NCI-H2196 treated with DMSO at 0.1 percent for 48 hours (cell line): ENCODE results near the gene ZBTB7B.

Source experiments
- DNase-seq: peaks from one replicate; lab custom pipeline; 2025; ENCODE audit not compliant: unreplicated experiment; lab: John Stamatoyannopoulos, UW

The ZBTB7B gene

DNA sequence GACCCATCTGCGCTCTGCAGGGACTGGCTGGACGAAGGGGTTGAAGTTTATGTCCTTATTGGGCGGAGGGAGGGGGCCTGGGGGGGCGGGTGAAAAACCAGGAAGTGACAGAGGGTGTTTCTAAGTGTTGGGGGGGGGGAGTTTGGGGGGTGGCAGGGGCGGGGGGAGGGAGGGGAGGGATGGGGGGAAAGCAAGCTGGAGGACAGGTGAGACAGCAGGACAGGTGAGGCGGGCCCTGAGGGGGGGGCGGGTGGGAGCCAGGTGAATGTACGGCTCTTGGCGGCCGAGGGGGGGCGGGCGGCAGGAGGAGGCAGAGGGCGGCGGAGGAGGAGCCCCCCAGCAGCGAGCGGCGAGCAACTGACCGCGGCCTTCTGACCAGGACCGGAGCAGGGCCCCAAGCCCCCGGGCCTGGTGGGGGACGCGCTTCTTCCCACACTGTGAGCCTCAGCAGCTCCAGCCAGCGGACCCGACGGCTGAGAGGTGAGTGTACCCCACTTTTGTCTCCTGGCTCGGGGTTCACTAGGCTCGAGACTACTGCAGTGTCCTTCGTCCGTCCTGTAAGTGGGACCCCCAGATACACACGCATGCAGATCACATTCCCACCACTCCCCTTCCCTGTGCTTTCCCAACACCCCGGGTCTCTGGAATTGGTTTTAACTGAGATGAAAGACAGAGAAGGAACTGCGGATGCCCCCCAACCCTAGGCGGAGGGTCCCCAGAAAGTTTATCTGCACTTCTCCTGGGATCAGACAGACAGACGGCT lies at the start of gene ZBTB7B:
Gene ZBTB7B (plus strand): TSS at position 339 of the 763 bp plus-strand sequence. CDS start 11,859 bp downstream, outside the sequence.
- no peak for DNase-seq

DNA sequence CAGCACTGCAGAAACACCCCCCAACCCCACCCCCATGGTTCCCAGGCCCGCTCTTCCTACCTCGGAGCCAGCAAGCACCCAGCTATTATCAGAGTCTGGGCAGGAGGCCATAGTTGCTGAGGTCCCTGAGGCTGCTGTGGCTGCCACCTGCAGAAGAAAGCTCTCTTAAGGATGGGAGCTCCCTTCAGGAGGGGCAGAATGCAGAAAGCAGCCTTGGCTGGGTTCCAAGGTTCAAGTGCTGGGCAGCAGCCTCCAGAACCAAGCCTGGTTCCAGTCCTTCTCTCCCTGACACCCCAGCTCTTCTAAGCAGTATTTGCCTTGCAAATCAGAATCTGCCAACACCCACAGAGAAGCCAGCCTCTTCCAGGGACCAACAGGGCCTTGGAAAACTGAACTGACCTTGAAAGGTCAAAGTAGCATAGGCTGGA lies 49.0 kb upstream of the ZBTB7B start:
- no peak for DNase-seq

DNA sequence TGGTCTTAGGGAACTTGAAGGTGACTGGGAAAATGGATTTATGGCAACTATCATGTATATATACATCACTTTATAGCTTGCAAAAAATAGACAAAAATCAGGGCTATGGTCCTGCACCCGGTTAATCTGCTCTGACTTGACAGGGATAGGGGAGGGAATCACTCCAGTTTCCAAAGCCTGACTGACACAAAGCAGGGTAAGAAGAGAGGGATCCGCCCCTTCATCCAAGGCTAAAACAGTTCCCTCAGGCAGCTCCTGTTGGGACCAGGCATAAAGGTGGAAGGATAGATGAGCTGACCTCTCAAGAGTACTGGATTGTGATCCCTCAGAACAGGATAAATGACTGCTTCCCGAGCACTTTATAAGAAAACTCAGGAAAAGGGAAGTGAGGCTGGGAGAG lies 48.1 kb upstream of the ZBTB7B start:
- no peak for DNase-seq

DNA sequence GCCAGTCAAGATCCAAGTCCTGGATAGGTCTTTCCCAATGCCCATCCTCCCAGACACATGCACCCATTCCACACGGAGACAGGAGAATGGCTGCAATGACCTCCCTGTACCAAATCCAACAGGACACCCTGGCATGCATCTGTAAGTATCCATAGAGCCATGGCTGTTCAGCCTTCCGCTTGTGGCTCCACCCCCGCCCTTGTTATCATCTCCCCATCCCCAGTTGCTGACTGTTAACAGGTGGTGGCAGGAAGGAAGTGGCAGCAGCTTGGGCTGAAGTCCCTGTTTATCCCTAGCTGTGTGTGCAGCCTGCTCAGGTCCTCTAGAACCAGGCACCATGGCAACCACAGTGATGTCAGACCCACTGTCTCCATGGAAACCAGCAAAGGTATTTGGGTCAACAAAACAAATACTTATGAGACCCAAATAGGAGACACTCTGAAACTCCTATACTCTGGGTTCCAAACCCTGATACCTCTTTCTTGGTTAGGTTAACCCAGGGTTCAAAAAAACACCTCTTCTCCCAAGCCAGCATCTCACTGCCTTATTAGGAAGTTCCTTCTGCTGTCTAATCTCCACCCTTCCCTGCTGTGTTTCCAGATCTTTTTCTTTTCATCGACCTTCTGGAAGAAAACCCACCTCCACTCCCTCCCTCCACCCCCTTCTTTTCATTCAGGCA lies 47.4 kb upstream of the ZBTB7B start:
- DNase-seq: peak; percentile 90

DNA sequence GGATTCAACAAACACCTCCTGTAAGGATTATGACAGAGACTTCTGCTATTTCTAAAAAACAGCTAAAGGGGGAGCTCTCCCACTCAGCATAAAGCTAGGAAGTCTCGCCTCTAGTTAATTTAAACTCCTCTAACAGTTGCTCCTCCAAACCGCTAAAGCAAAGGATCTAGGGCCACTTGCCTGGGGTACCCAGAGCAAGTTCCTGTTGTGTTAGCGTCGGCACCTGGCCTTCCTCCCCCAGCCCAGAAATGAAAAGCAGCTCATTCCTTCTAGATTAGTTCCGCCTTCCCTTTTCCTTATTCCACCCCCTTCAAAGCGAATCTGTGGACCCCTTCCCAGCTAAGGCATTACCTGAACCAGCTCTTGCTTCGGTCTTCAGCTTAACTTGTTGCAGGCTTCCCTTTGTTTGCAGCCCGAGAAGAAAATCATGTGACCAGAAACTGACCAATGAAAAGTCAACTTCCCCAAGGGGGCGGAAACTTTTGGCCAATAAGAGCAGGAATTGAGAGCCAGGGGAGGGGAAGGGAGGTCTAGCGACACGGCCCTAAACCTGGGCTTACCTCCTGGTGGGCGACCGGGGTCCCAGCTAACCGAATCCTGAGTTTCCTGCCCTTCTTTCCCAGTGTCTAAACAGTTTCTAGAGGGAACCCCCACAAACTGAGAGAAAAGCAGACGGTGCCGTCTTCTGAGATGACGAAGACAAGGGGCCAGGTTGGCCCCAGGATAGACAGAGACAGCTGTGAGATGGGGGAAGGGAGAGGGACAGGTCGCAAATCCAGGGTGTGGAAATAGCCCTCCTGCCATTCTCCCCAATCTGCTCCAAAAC lies 46.7 kb upstream of the ZBTB7B start, which contains the start of gene PBXIP1:
Gene PBXIP1 (minus strand): TSS at position 382 of the 826 bp plus-strand sequence. CDS start 2,378 bp downstream, outside the sequence.
- DNase-seq: peak; percentile 74

DNA sequence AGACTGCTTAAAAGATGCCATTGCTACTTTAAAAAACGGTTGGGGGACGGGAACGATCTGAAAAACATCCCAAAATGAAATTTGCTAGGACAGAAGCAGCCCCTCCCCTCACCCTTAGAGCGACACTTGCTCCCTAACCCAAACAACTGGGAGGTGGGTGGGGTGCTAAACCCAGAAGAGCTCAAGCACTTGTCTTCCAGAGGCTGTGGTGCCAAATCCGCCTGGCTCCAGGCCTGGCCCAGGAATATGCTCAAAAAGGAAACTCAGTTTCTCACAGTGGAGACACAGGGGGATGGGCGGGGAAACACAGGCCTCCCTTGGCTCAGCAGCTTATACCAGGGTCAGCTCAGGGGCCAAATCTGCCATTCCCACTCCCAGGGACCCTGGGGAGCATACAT lies 46.1 kb upstream of the ZBTB7B start:
- no peak for DNase-seq

DNA sequence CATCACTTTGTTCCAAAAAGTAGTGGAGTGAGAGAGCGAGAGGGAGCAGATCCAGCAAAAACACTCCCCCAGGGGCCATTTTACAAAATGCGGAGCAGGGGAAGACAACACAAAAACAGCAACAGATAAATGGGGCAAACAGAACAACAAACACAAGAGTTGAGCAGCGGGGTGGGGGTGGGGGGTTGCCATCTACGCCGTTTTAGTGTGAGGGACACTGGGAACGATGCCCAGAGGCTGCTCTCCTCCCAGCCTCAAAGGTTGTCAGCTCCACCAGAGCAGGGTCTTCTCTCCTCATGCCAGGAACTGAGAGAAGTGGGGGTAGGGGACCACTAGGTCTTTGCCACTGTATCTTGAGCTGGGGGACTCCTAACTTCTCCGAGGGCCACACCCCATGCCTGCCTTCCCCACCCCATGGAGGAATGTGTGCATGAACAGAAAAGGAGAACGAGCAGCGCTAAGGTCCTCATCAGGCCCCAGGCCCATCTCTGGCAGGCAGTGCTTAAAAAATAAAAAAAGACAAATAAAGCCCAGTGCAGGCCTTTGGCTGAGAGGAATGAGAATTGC lies 45.4 kb upstream of the ZBTB7B start:
- DNase-seq: no peak

DNA sequence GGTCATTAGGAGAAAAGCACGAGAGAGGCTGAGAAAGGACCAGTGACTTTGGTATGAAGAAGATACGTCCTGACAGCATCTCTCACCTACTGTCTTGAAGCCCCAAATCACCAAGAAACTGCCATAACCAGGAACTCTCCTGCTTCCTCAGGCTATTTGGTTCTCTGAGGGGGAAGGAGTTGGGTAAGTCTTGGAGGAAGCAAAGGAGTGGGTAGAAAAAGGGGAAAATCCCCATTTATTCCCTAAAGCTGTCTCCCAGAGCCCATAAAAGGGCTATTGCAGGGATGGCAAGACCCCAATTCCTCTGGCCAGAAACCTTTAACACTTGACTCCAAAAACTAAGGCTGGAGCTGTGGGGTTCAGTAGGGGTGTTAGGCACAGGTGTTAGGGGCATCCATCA lies 44.6 kb upstream of the ZBTB7B start:
- DNase-seq: no peak

DNA sequence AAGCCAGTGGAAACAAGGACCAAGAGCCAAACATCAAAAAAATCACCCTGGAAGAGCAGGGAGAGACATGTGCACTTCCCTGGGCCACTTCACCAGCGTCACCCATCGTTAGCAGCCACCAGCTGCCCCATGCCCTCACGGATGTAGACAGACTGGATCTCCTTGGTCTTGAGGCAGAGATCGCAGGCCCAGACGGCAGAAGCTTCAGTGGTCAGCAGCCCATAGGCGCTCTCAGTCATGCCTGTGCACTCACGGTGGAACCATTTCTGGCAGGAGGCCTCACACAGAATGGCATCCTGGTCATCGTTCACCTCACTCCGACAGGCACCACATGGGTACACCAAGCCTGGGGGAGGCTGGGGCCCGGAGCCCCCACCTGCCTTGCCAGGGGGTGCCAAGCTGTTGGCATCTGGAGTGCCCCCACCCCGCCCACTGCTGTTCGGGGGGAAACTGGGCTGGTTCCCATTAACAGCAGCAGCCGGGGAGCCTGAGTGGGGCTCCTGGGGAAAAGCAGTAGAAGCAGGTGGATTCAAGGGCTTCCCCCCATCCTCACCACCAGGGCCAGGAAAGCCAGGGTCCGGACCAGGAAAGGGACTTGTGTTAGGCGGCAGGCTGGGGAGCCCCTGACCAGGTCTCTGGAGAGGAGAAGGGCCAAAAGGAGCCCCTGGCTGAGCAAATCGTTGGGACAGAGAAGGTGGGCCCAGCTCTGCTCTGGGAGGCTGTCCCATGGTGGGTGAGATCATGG lies 43.7 kb upstream of the ZBTB7B start:
- DNase-seq: no peak

DNA sequence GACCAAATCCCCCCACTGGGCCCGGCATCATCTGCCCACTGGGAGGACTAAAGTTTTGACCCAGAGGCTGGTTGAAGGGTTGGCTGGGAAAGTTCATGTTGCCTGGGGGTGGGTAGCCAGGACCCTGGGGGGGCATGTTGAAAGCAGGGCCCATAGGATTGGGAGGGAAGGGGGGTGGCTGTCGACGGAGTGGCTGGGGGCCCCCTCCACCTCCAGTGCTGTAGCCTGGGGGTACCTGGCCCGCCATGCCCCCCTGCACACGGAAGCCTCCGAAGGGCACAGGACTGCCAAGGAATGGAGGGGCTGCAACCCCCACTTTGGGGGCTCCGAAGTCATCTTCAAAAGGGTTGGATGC lies 43.2 kb upstream of the ZBTB7B start:
- DNase-seq: no peak

DNA sequence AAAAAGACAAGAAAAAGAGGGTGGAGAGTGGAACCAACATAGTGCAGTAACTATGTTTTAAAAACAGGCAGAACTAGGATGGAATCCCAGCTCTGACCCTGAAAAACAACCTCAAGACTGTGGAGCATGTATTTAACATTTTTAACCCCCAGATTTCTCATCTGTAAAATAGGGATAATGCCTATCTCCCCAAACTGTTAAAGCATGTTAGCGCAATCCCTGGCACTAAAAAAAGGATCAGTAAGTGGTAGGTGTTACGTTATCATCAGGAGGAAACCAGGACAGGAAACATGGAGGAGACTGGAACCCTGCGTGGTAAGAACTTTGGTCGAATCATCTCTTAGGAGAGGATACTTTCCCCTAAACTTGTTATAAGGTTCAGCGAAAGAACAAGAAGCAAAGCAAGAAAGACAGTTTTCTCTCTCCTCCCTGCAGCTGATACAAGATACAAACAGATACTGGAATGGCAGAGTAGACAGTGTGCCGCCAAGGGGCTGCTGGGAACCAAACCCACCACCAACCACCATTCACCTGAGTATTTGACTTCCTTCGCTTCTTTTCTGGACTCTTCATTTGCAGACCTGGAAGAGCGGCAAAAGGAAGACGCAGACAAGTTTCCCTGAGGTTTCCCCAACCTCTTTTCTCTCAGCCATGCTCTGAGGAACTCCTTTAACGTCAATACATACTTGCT lies 42.0 kb upstream of the ZBTB7B start:
- no peak for DNase-seq

DNA sequence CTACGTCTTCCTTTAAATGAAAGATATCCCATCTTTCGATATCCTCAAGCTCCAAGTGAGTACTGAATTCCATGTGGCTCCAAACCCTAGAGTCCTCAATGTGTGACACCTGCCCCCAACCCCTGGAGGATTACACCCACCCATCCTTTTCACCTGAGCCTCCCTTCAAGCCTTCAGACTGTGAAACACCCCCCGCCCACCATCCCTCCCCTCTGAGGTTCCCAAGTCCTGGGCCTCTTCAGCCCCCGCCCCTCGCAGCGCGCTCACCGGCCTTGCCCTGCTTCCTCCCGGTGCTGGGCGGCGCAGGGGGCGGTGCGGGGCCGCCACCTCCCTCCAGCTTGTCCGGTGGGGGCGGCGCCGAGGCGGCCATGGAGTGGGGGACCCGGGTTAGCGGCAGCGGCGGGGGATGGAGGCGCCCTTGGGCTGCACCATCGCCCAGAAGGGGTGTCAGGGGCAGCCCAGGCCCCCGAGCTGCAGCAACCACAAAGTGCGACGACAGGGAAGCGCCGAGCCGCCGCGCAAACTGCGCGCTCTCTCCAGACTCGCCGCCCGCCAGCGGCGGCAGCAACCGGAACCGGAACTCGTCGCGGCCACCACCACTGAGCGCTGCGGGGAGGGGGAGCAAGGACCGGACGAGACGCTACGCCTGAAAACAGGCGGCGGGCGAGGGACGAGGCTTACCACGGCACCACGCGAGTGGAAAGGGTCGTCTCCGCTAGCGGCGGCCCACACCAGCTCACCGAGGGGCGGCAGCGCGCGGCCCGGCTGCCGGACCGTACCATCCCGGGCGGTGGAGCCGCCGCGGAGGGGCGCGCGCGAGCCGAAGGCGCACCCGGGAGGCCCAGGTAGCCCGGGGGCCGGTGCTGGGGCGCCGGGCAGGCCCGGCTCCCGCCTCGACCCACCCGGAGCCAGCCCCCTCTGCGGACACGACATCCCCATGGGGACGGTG lies 41.1 kb upstream of the ZBTB7B start, which contains the start of gene PYGO2:
Gene PYGO2 (minus strand): TSS at position 576 of the 949 bp plus-strand sequence. CDS start 206 bp downstream, at position 370.
- DNase-seq: peak; percentile 64

DNA sequence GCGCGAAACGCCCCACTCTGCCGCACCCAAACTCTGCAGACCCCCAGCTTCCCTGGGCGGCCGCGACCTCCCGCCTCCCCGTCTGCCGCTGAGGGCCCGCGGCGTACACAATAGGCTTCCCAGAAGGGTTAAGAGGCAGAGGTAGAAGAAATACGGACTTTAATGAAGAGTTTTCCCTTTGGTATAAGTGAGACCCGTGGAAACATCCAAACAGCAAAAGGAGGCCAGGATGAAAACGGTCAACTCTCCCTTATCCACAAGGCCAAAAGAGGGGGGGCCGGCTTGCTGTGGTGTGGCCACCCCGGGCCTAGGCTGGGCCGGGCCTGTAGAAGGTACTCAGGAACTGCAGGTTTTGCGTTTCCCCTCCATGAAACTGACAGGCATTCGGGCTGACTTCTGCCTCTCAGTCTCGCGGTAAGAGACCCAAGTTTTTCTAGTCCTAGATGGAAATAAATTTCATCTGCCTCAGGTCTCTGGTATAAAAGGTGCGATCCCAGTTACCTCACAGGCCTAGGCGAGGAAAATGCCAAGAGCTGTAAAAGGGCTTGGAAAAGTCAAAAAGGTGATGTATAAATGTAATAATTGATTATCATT lies 40.3 kb upstream of the ZBTB7B start:
- DNase-seq: no peak

DNA sequence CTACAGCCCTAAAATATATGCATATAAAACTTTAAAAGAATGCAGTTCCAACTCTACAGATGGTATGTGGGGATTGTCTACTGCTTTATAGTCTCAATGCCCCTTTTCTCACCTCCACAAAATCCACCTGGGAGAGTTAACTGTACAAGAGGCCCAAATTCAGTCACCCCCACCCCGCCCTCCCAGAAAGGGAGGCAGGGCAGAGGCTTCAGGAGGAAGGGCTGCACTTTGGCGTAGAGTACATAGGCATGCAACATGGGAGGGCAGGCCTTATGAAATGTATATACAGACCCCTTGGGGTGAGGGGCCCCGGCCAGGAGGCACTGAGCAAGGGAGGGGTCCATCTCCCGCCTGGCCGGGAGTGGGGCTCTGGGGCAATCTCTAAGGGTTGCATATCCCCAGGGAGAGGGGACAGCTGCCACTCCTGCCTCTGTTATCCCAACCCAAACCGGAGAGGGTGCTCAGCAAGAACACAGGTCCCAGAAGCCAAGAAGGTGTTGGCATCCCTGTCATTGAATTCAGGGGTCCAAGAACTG lies 39.7 kb upstream of the ZBTB7B start:
- DNase-seq: no peak

DNA sequence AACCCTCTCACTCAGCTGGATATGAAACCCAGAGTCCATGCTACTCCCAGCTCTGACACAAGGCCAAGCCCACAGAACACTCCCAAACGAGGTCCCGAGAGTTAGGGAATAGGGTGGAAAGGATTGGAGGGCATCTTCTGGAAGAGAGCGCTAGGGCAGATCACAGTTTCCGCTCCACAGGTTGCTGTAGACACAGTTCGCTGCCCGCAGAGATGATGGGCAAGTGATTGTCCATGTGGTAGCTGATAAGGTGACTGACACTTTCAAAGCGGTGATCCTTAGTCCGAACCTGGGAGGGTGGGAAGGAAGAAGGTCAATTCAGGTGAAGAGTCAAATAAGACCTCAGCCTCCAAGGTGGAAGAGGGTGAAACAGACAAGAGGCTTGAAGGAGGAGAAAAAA lies 39.0 kb upstream of the ZBTB7B start:
- DNase-seq: no peak

DNA sequence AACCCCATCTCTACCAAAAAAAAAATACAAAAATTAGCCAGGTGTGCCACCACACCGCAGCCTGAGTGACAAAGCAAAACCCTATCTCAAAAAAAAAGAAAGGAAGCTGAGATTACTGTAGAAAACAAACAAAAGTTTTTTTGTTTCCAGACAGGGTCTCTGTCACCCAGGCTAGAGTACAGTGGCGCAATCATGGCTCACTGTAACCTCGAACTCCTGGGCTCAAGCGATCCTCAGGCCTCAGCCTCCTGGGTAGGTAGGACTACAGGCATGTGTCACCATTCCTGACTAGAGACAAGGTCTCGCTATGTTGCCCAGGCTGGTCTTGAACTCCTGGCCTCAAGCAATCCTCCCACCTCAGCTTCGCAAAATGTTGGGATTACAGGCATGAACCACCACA lies 38.2 kb upstream of the ZBTB7B start:
- no peak for DNase-seq

DNA sequence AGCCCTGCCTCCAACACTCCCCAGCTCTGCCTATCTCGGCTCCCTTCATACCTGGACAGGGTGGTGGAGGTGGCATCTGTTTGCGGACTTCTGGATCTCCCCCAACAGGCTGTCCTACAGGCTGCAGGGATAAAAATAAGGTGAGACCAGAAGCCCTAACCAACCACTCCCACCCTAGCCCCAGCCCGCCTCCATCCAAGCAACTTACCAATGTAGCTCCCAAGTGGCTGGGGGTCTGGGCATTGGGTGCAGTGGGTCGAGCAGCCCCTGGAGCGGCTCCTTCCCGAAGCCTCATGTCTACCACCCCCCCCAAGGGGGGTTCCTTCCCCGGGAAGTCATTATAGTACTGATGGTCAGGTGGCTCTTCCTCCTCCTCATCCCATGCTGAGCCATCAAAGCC lies 36.5 kb upstream of the ZBTB7B start:
- DNase-seq: no peak

DNA sequence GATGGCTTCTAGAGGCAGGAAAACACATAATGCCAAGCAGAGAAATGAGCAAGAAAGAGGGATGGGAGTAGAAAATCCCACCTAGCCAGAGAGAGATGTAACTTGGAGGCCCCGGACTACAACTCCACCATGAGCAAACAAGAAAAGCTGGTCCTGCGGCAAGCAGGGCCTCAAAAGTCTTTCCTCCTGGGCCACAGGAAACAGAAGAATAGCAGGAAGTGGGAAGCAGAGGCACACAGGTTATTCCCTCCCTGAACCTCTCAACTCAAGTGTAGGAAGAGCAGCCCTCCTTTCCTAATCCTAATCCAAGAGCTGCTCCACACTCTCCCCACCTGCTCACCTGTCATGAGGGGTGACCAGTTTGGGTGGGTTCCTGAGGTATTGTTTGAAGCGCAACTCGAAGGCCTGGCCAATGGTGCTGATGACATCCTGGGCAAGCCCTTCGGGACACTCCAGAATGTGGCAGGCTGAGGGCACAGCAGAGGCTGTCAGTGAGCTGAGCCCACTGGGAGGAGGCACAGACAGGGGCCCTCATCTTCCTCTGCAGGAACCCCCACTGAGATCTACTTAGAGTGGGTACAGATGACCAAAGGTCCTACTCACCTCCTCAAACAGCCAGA lies 35.2 kb upstream of the ZBTB7B start:
- DNase-seq: no peak
